HG02610 (cell line): Measurements from ENCODE around the gene TTLL9.

Experiments
- ATAC-seq: cut with Tn5 transposase; IDR thresholded peaks from one replicate; pipeline ENCODE4 v1.9.1; 2021; ENCODE audit warnings: mild to moderate bottlenecking, moderate library complexity; ENCODE audit not compliant: unreplicated experiment

TTLL9 gene

DNA sequence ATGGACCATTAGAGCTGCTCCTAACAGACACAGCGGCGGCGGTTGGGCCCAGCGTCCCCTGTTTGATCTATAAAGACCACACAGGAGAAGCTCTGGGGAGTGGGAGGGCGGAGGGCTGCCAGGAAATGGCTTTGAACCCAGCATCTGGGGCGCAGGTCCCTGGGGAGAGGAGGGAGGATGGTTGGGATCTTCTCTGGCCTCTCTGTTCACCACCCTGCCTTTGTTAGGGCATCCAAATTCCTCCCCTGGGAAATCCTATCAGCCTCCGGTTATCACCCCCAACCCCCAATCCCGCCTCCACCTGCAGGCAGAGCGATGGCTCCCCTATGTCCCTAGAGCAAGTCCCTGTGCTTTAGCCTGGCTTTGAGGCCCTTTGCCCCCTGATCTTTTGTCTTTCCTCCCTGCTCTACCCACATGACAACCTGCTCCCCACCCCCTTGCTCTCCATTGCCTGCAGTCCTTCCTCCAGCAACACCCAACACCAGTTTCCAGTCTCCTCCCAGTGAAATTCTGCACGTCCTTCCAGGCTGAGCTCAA, 104.6 kb downstream of the TTLL9 start:
- ATAC-seq: no peak

- no peak for ATAC-seq
Measured at GRCh38 chr20:31975874-31976273, 105.4 kb downstream of the TTLL9 start.

DNA sequence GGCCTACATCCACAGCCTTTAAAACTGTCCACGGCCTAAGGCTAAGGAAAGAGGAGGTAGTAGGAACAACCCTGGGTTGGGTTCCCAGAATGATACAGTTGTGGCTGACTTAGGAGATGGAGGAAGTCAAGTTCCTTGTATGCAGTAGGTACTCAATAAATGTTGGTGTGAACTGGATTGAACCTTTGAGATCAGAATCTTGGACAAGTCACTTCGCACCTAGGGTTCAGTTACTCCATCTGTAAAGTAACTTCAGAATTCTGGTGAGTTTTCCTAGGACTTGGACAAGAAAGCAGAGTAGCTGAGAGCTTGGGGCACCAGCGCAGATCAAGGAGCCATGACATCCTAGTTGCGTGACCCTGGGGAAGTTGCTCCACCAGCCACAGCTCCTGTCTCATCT, 106.6 kb downstream of the TTLL9 start:
- no peak for ATAC-seq

- no peak for ATAC-seq
Measured at GRCh38 chr20:31979713-31980426, 109.4 kb downstream of the TTLL9 start.

DNA sequence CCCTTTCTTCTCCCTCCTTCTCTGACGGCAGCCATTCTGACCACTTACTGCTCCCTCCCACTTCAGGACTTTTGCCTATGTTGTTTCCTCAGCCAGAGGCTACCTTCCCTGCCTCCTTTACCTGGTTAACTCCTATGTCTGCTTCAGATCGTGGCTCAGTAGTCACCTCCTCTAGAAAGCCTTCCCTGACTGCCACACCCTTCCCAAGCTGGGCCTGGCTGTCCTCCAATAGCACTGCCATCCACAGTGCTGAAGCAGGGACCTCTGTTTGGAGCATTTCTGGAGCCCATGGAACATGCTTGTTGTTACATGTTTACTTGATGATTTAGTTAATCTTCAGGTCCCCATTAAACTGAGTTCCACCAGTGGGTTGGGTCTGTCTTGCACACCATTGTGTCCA, 111.3 kb downstream of the TTLL9 start:
- no peak for ATAC-seq

GRCh38 chr20:31984981-31985471, 114.6 kb downstream of the TTLL9 start:
- no peak for ATAC-seq

DNA sequence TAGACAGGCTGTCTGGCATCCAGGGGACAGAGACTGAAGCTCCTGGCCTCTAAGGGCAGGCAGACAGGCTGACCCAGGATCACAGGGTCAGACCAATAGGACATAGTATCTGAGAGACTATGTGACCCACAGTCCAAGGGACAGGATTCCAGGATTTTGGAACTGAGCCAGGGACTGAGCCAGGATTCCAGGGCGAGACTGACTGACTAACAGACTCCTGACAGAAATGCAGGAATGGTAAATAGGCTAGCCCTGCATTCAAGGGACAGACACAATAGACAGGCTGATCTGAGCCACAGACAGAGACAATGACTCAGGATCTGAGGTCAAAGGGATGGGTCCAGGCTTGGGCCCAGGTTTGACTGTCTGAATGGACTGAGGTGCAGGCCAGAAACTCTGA, 117.3 kb downstream of the TTLL9 start:
- ATAC-seq: no peak

GRCh38 chr20:31988430-31989015, 118.1 kb downstream of the TTLL9 start:
- no peak for ATAC-seq

- ATAC-seq: no peak
Measured at GRCh38 chr20:31989030-31989645, 118.7 kb downstream of the TTLL9 start.

- no peak for ATAC-seq
Measured at GRCh38 chr20:31990641-31991338, 120.4 kb downstream of the TTLL9 start.

DNA sequence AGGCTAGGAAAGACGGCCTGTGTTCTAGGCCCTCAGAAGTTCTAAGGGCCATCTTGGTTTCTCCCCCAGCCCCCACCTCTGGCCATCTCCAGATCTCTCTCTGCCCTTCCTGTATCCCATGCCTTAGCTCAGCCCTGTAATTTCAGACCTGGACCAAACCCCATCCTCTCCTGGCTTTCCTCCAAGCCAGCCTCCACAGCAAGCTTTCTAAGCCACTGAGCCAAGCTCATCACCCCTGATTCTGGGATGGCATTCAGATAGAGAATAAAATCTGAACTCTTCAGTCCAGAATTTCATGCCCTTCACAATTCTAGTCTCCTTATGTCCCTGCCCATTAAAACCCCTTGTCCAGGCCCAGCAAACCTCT, 120.9 kb downstream of the TTLL9 start:
- no peak for ATAC-seq

- no peak for ATAC-seq
Measured at GRCh38 chr20:31992086-31992485, 121.7 kb downstream of the TTLL9 start.
